ENCODE results near the gene SLC9A1. TPM values are rescaled to one million over a fixed set of nuclear protein-coding genes. Genes with fewer than 3 reads are reported as not detected.

The SLC9A1 gene
- total and polyA plus RNA-seq, 10 of the 15 experiments (the other 5 are each of a cell fraction or from before 2014, with no cell fraction given) = 0.87 to 21.4 (median 4.3) TPM

DNA sequence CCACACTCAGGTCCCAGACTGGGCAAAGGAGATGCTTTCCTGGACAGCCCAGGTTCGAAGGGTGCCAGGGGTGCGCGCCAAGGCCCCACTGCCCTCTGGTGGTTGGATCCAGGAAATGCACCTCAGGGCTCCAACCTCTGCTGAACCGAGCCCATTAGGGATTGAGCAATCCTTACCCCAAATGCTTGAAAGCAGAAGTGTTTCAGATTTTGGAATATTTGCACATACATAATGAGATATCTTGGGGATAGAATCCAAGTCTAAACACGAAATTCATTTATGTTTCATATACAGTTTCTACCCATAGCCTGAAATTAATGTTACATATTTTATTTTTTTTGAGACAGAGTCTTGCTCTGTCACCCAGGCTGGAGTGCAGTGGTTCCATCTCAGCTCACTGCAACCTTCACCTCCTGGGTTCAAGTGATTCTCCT, 57.4 kb downstream of the SLC9A1 start:
- DNase-seq (ENCODE audit: low read depth, low spot score) = no peak
- H3K27me3 ChIP-seq (replicated peaks in 1 of 2; ENCODE audit: control insufficient read depth in 2 of 2, insufficient read depth in 2 of 2, low read length in 1 of 2) = no peaks in the 10 kb centered on the region
- intact Hi-C loops (cut with micrococcal nuclease; ENCODE audit: unreplicated experiment) = loop anchor here (1.0 kb wide), 2 partner anchors 53 to 100 kb away; no protein-coding TSS in a partner anchor
- H3K9me3 ChIP-seq (replicated peaks; ENCODE audit: control insufficient read depth, insufficient read depth, low read length) = no peaks in the 10 kb centered on the region
- BruUV-seq (replicated peaks) = no TSS peak
- TF ChIP-seq RAD21 (IDR thresholded peaks at IDR 0.05; ENCODE audit: insufficient read depth, low read depth, low read length) (peak; percentile 81), ZNF622 (IDR thresholded peaks at IDR 0.05) (no peak), SPI1 (IDR thresholded peaks at IDR 0.05; ENCODE audit: borderline replicate concordance, insufficient read depth, low read depth, low read length) (peak; percentile 31; the same call in 1 of the 2 replicates), FOXM1 (IDR thresholded peaks at IDR 0.05; ENCODE audit: low read depth, low read length) (no peak), CEBPB (IDR thresholded peaks at IDR 0.05; ENCODE audit: borderline replicate concordance in 1 of 2, low read depth in 2 of 2, low read length in 2 of 2) (peak in 1 of 2 experiments; percentile 87; a peak in 2 of 4 replicates), SMC3 (IDR thresholded peaks at IDR 0.05; ENCODE audit: borderline replicate concordance, low read length) (peak; percentile 94), YY1 (IDR thresholded peaks at IDR 0.05; ENCODE audit: low read depth, low read length) (0 out of 2 replicates have a peak, but pooled peaks have one; percentile 57), RB1 (IDR thresholded peaks at IDR 0.05; ENCODE audit: borderline replicate concordance) (peak; percentile 77; the same call in 1 of the 2 replicates), STAT1 (conservative IDR thresholded peaks at IDR 0.05) (0 out of 2 replicates have a peak, but pooled peaks have one; percentile 23), SREBF1 (IDR thresholded peaks at IDR 0.05; ENCODE audit: low read length) (no peak)
- TF ChIP-seq, protein P1, sequence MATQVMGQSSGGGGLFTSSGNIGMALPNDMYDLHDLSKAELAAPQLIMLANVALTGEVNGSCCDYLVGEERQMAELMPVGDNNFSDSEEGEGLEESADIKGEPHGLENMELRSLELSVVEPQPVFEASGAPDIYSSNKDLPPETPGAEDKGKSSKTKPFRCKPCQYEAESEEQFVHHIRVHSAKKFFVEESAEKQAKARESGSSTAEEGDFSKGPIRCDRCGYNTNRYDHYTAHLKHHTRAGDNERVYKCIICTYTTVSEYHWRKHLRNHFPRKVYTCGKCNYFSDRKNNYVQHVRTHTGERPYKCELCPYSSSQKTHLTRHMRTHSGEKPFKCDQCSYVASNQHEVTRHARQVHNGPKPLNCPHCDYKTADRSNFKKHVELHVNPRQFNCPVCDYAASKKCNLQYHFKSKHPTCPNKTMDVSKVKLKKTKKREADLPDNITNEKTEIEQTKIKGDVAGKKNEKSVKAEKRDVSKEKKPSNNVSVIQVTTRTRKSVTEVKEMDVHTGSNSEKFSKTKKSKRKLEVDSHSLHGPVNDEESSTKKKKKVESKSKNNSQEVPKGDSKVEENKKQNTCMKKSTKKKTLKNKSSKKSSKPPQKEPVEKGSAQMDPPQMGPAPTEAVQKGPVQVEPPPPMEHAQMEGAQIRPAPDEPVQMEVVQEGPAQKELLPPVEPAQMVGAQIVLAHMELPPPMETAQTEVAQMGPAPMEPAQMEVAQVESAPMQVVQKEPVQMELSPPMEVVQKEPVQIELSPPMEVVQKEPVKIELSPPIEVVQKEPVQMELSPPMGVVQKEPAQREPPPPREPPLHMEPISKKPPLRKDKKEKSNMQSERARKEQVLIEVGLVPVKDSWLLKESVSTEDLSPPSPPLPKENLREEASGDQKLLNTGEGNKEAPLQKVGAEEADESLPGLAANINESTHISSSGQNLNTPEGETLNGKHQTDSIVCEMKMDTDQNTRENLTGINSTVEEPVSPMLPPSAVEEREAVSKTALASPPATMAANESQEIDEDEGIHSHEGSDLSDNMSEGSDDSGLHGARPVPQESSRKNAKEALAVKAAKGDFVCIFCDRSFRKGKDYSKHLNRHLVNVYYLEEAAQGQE (IDR thresholded peaks at IDR 0.05; ENCODE audit: low read depth, low read length) = no peak
- TF ChIP-seq, protein P2, sequence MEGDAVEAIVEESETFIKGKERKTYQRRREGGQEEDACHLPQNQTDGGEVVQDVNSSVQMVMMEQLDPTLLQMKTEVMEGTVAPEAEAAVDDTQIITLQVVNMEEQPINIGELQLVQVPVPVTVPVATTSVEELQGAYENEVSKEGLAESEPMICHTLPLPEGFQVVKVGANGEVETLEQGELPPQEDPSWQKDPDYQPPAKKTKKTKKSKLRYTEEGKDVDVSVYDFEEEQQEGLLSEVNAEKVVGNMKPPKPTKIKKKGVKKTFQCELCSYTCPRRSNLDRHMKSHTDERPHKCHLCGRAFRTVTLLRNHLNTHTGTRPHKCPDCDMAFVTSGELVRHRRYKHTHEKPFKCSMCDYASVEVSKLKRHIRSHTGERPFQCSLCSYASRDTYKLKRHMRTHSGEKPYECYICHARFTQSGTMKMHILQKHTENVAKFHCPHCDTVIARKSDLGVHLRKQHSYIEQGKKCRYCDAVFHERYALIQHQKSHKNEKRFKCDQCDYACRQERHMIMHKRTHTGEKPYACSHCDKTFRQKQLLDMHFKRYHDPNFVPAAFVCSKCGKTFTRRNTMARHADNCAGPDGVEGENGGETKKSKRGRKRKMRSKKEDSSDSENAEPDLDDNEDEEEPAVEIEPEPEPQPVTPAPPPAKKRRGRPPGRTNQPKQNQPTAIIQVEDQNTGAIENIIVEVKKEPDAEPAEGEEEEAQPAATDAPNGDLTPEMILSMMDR (IDR thresholded peaks at IDR 0.05 in 2 of 3, conservative IDR thresholded peaks at IDR 0.05 in 1 of 3; ENCODE audit: control insufficient read depth in 2 of 3, extremely low read depth in 1 of 3, insufficient read depth in 1 of 3, low read depth in 3 of 3, low read length in 3 of 3) = peak; percentile 94 to 97 (median 94)
- TF ChIP-seq, protein P3, sequence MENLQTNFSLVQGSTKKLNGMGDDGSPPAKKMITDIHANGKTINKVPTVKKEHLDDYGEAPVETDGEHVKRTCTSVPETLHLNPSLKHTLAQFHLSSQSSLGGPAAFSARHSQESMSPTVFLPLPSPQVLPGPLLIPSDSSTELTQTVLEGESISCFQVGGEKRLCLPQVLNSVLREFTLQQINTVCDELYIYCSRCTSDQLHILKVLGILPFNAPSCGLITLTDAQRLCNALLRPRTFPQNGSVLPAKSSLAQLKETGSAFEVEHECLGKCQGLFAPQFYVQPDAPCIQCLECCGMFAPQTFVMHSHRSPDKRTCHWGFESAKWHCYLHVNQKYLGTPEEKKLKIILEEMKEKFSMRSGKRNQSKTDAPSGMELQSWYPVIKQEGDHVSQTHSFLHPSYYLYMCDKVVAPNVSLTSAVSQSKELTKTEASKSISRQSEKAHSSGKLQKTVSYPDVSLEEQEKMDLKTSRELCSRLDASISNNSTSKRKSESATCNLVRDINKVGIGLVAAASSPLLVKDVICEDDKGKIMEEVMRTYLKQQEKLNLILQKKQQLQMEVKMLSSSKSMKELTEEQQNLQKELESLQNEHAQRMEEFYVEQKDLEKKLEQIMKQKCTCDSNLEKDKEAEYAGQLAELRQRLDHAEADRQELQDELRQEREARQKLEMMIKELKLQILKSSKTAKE (IDR thresholded peaks at IDR 0.05; ENCODE audit: low read depth, poor library complexity, severe bottlenecking) = peak; percentile 18
- no peak overlapping the region for H3K9ac ChIP-seq (ENCODE audit: control insufficient read depth, insufficient read depth, low read length)
- no peak overlapping the region; the same call in 1 of the 2 replicates for H2AFZ ChIP-seq (ENCODE audit: control insufficient read depth, low read depth, low read length)
- H3K79me2 ChIP-seq (ENCODE audit: control insufficient read depth, insufficient read depth, low read length) = no peaks in the 10 kb centered on the region
- H3K36me3 ChIP-seq (ENCODE audit: control insufficient read depth in 2 of 2, insufficient read depth in 2 of 2, low read length in 1 of 2) = no peaks in the 10 kb centered on the region; a peak in 2 of 4 replicates
- ATAC-seq = peak; percentile 78
- CTCF ChIA-PET = interaction anchor here (0.6 to 16.9 kb wide), 15 partner anchors 14 to 298 kb away, joined by 3 to 577 read pairs (median 6); partner anchors contain the start of genes SLC9A1, TRNP1 and WDTC1
- POLR2A ChIA-PET = interaction anchor here (0.7 to 1.0 kb wide), 2 partner anchors 51 to 53 kb away, joined by 3 to 4 read pairs; no protein-coding TSS in a partner anchor
- 0% methylated on average over 5 of the region's 5 CpGs for WGBS (ENCODE audit: insufficient coverage, insufficient replicate concordance, low lambda C conversion rate, missing lambda C conversion rate)
- H4K20me1 ChIP-seq (ENCODE audit: control insufficient read depth, insufficient read depth) = no peaks in the 10 kb centered on the region
- H3K4me3 ChIP-seq = no peak overlapping the region
- in situ Hi-C loops (cut with MboI) = loop anchor here (5.0 kb wide), 1 partner anchor 50 kb away; no protein-coding TSS in a partner anchor
- SMC1A ChIA-PET (ENCODE audit: uncharacterized antibody, unreplicated experiment) = interaction anchor here (0.6 to 6.4 kb wide), 9 partner anchors 15 to 197 kb away, joined by 3 to 176 read pairs (median 6); no protein-coding TSS in a partner anchor
- H3K4me1 ChIP-seq (ENCODE audit: control insufficient read depth, insufficient read depth, low read length) = peaks cover 14% of the 10 kb centered on the region
- H3K27ac ChIP-seq (ENCODE audit: control insufficient read depth, insufficient read depth) = no peak overlapping the region
- peak; percentile 97 for FAIRE-seq
- no peak overlapping the region for H3K4me2 ChIP-seq (ENCODE audit: control insufficient read depth, insufficient read depth)
- RAD21 ChIA-PET (ENCODE audit: unreplicated experiment) = interaction anchor here (0.6 to 12.7 kb wide), 11 partner anchors 15 to 185 kb away, joined by 3 to 224 read pairs (median 4); no protein-coding TSS in a partner anchor

Measured in GM12878 (cell line).